HG03139 (cell line): Measurements from ENCODE around the gene NOS1AP.
"Not testable (repeated sequence)": the region's sequence is repeated elsewhere in the genome, so short reads cannot be mapped to it uniquely, and the experiment has no call there.

Source experiments
- ATAC-seq: cut with Tn5 transposase; IDR thresholded peaks from one replicate; pipeline ENCODE4 v1.9.1; 2021; ENCODE audit not compliant: unreplicated experiment

The NOS1AP gene

DNA sequence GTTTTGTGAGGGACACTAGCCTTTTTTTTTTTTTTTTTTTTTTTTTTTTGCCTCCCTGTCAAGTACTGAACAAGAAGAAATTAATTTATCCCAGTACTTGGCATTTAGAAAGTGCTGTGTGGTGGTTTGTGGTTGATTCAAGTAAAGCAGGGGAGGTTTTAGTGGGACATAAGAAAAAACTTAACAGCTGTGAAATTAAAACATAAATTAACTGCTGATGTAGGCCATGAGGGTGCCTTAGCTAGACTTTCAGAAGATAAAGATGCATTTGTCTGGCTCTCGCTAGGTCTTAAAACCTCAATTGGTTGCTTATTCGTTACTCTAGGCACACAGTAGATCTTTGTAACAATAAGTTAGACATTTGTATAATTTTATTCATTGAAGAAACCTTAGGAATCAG lies 254.9 kb downstream of the NOS1AP start:
- no peak for ATAC-seq

DNA sequence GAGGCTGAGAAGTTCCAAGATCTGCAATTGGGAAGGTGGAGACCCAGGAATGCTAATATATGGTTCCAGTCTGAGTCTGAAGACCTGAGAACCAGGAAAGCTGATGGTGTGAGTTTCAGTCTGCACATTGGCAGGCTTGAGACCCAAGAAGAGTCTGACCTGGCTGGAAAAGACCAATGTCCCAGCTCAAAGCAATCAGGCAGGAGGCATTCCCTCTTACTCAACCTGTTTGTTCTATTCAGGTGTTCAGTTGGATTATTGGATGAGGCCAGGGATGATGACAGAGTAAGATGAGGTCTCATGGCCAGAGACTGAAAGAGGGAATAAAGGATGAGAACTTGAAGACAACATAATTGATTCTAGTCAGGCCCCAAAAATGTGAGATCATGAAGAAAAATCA lies 257.1 kb downstream of the NOS1AP start:
- no peak for ATAC-seq

DNA sequence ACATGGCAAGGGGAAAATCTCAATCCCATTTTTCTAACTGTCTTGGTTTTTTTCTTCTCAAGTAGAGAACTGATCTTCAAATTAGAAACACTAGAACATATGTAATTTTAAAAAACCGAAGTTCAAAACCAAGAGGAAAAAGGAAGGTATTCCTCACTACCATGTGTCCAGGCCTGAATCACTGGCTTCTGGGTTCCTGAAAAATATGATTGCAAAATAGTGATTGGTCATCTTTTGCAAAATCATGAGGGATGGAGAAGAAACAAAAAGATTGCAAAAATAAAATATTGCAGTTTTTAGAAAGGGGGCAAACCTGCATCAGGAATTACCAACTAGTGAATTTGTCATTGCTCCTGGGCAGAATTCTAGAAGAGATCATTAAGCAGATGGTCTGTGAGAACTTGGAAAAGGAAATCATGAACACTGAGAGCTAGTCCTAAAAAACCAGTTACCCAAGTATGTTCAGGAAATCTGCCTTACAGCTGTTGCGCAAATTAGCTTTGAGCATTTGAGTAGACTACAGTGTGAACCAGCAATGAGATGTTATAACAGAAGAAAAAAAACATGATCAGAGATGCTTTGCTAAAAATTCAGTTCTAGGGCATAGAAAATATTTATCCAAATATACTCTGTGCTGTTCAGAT lies 257.8 kb downstream of the NOS1AP start:
- ATAC-seq, result no peak

DNA sequence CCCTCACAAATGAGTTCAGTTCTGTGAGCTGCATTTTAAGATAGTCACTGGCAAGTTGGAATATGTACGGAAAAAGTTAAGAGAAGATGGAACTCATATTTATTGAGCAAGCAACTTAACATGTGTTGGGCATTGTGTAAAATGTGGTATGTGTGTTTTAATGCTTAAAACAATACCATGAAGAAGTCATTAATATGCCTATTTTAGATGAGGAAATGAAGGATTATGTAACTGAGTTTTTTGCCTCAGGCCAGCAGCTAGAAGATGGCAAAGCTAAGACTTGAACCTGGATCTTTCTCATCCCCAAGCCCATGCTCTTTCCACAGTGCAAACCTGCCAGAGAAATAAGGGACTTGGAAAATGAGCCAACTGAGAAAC lies 258.3 kb downstream of the NOS1AP start:
- no peak for ATAC-seq

DNA sequence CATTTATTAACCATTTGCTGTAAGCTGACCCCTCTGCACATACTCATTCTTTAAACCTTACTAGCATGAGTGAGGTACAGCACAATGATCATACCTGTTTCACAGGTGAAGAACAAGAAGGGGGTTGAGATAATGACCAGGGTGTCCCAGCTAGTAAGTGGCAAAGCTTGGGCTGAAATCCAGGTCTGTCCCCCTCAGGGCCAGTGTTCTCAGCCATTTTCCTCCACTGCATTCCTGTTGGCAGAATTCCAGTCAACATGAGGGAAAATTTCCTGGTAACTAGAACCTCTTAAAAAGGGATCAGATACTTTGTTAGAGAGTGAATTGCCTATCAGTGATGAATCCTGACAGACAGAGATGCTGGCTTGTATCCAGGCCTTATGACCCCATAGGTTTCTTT lies 259.0 kb downstream of the NOS1AP start:
- no peak for ATAC-seq

DNA sequence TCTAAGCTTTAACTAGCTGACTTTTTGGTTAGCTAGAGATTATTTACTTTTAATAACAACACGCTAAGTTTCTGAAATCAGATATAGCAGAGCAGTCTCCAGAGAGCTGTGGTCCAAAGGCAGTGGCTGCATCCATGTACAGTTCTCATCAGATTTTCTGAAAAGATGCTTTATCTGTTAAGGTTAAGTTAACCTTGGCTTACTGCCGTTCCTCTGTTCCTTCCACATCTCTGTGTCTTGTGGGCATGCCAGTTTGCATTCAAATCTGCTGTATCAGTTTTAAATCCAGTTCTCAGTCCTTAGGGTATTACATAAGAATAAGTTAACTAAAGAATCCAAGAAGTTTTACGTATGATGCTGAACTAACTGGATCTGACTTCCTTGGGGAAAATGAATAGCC lies 260.3 kb downstream of the NOS1AP start:
- ATAC-seq, result no peak

DNA sequence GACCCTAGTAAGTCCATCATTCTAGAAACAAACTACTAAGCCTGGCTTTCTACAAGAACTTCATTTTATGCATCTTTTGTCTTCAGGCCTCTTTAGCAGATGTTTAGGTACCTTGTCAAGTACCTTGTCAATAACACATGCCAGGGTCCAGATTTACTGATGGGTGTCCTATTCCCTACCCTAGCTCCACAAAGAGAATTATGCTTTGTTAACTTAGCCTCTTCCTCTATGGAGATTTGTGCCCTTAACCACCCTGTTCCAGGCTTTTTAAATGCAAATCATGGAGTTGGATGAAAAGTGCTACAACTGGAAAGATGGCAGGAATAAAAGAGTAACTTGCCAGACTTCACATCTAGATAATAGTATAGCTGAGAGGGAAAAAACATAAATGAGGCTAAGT lies 264.5 kb downstream of the NOS1AP start:
- ATAC-seq, result no peak

DNA sequence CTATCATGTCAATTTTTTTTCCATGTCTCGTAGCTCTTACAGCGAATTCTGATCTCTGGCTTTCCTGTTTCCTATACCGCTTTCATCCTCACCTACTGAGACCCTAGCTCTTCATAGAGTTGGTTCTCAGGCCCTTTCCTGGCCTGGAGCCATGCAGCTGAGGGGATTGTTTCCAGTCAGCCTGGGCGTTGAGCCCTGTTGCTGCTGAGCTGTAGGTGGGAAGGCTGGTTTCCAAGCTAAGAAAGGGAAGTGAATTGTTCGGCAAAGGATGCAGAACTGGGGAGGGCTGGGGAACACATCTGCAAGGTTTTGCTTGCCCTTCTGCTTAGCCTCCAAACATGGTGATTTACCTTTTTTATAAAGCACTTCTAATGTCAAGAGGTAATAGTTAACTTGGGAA lies 265.6 kb downstream of the NOS1AP start:
- no peak for ATAC-seq

DNA sequence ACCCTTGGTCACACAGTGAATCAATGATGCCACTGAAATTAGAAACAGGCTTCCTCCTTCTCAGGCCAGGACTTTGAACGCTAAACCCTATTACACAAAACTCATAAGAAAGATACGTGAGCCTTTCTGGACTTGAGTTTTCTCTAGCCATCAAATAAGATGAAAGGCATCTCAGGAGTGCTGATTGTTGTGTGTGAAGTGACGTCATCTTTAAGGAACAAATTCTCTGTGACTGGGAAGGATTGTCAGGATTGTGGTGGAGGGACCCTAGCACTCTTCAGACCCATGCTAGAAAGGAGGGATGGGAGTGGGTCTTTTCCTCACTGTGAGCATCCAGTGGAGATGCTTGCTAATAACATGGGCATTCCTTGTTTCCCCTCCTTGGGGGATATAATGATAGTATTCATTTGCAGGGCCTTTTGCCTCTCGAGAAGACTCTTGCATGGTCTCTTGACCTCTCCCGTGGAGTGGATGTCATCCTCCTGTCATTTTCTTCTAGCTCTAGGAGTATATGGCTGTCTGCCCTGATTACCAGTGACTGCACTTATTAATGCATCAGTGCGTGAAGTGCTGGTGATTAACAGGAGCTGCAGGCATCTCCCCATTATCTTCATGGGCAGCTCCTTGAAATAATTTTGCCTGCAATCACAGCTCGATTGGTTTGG lies 267.3 kb downstream of the NOS1AP start:
- ATAC-seq, result no peak

DNA sequence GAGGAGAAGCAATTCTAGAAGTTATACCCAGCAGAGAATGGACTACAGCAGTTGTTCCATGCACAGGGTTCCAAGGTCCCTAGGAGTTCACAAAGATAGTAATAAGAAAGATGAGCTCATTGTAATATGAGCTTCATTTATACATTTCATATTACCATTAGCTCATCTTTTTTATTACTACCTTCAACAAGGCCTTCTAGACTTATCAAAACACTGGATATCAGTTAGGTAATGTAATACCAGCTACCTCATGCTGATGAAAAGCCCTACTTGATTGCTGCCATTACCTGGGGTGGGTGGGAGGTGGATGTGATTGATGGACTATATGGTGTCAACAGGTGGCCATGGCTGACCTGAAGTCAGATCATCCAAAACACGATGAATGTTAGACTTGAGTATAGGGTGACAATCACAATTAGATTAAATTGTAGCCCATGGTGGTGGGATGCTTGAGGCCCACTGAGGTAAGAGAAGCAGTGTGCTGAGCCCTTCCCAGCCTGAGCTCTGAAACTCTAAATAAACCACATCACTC lies 273.0 kb downstream of the NOS1AP start:
- ATAC-seq, result no peak

DNA sequence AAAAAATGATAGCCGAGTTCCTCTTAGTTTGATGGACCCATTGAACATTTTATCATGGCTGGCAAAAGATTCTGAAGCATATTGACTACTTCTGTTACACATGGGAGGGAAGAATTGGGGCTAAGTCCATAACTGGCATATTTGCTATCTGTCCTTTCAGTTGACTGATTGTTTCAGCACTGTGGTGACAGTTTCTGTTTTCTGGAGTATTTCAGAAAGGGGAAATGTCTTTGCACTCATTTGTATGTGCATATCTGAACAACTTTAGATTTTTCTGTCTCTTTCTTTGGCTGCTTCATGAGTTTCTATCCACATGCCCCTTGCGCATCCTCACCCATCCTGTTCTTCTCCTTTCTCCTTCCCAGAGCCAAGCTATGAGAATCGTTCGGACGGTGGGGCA lies 274.0 kb downstream of the NOS1AP start:
- no peak for ATAC-seq

DNA sequence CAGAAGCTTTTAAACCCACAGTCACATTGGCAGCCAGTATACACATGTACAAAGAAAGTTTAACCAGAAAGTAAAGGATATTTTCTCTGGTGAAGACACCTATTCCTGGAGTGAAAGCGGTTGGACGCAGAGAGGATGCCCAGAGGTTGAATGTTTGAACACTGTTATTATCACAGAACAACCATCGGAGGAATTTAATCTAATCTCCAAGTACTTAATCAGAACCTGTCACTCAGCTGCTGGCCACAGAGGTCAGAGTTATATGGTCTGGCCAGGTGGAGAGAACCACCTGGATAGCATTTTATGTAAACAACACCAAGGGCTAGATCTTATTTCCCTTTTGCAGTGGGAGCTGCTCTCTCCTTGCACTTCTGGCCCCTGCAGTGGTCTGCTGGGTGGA lies 277.8 kb downstream of the NOS1AP start:
- ATAC-seq, result no peak

DNA sequence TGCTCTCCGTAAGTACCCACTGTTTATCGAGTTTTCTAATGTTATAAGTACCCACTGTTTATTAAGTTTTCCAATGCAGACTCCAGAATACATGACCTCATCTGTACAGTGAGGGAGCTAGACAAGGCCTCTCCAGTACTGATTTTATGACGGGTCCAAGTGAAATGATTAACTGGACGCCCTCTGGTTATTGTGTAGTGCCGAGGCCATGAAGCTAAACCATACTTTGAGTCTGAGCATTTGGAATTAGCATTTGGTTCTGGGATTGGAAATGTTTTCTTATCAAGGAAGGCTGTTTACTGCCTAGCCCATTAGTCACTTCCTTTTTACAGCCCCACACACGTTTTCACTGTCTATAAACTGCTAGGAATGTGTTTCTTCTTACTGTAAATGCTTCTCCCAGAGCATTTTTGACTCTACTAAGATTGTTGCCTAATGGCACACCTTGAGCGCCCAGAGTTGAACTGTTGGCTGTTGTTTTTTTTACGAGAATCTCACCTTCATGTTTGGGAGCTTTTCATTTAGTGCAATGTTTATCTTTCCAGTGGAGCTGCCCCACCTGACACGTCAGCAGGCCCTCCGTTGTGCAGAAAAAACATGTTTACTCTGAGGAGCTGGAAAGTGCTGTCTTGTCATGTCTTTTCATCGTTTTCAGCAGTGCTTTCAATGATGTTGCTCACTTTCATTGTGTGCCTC lies 280.3 kb downstream of the NOS1AP start:
- no peak for ATAC-seq

DNA sequence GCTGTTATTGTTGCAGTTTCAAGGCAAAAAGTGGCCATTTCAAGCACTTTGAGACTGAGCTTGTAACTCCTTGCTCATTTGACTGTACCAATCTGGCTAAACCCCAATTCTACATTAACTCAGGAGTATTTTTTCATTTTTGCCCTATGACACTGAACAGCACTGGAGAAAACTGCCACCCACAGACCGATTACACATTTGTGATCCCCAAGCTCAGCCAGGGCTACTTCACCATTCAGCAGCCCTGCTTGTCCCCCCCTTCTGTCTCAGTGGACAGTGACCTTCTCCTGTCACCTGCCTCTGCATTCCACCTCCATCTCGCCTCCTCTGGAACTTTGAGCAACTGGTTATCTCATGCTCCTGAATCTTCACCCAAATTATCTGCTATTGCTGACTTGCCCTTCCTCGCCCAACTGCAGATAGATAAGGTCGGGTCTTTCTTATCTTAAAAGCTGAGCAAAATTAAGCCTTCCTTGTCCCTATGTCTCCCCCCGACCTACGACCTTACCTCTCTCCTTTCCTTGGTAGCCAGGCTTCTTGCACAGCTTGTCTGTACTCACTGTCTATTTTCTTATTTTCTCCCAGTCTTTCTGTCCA lies 281.9 kb downstream of the NOS1AP start:
- ATAC-seq, result no peak

DNA sequence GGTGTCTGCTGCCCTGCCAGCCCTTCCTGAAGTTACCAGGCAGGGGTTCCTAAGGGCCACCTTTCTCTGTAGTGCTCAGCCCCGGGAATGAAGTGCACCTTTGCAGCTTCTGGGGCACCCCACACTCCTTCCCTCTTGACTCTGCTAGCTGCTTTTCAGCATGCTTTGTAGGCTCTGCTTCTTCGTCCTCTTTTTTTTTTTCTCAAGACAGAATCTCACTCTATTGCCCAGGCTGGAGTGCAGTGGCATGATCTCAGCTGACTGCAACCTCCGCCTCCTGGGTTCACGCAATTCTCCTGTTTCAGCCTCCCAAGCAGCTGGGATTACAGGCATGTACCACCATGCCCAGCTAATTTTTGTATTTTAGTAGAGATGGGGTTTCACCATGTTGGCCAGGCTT lies 282.4 kb downstream of the NOS1AP start:
- ATAC-seq, result not testable (repeated sequence)

DNA sequence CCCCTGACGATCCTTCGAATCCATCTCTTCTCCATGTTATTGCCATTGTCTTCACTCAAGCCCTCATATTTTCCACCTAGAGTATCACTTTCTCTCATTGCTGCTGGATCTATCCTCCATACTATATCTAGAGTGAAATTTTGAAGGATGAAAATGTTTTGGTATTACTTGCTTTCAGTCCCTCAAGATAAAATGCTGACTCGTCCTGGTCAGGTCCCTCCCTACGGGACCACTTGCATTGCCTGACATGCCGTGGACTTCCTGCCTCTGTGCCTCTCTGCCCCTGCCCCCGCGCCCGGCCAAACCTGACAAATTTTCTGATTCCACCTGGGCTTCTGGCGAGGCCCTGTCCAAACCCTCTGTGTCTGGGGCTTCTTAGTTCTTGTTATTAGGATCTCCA lies 283.6 kb downstream of the NOS1AP start:
- ATAC-seq, result no peak

DNA sequence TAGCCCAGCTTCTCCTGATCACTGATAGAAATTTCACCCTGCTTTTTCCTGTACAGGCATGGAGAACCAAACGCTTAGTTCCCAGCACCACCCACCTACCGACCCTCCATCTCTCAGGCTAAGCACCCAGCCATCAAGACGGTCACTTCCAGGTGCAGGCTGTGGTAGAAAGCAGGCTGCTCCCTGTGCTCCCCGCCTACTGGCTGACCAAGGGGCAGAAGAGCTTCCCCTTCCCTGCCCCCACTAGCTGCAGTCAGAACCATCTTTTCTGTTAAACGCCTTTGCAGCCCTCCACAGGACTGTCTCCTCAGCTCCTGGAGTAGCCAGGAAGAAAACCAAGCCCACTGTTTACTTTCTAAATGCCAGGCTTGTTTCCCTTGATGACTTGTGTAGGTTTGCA lies 284.2 kb downstream of the NOS1AP start:
- no peak for ATAC-seq

DNA sequence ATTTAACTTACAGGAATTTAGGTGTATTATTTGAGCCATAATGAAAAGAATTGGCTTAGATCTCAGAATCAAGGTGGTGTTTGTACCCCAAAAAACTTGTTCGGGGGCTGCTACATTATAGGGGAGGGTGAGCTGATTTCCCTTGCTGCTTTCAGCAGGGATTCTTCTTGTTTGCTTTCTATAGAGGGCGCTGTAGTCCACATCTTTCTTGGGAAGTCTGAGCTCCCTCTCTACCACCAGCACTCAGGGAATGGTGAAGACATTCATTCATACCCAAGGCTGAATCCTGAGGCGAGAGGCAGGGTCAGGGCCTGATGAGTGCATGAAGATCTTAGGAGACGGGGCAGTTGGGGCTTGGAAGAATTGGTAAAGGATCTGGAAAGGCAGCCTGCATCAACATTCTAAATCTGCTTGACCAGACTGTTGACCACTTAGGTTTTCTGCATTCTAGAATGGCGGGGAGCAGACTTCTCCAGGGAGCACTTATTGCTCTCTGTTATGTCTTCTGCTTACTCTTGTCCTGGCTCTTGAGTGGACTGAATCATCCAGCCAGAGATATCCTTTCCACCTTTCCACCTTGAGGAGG lies 288.3 kb downstream of the NOS1AP start:
- no peak for ATAC-seq

DNA sequence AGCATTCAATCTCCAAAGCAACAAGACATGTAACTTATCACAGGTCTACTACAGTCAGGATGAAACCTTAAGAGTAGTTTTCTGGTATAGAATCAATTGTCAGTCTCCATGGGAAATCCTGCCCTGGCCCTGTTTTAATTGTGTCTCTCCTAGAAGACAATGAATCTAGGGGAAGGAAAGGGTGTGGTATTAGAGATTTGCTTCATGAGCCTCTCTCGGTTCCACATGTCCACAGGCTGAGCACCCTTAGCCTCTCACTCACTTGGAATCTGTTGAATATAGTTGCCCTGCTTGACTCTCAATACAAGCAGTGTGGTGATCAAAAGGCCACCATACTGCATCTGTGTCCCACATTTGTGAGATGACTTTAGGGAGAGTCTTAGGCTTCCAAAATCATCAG lies 289.4 kb downstream of the NOS1AP start:
- no peak for ATAC-seq

DNA sequence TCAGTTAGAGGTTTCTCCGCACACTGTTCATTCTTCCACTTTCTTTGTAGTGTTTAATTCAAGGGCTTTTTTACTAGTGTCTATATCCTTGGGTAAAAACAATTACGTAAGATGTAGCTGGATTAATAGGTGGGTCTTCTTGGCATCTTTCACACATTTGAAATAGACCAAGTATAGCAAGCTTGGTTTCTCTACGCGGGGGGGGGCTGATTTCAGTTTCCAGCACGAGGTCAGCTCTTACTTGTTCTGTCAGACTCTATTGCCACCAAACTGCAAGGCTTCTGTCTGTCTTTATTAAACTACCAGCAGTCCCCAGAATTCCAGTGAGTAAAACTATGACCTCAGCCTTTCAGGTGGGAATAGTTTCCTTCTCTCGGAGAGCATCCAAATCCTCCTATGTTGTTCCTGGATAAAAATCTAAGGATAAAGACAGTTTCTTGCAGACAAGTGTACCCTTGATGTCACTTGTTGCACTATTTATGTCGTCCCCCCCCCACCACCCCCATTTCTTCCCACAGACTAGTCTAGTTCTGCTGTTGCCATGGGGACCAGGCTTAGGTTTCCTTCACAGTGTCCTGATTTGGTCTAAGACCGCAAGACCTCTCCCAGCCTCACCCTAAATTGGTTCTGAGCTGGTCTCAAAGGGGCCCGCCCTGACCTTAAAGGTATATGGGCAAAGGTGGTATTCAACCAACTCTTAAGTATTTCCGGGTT lies 290.2 kb downstream of the NOS1AP start:
- no peak for ATAC-seq
